Cardiac muscle cell (in vitro differentiated cells and primary cell): Measurements from ENCODE around the gene ATP5F1B. TPM values are rescaled to one million over a fixed set of nuclear protein-coding genes. Genes with fewer than 3 reads are reported as not detected.

Experiments
- DNase-seq, 2 donors: peaks; one replicate each; pipeline versions ENCODE4 v3.0.0 to v3.0.0-alpha.2; 2010 to 2017; ENCODE audit warnings: low read depth in 1 of 2, low spot score in 1 of 2
- H3K27ac ChIP-seq: fragments of 200-600 bp; sonication (generic); 2 replicates; pipeline ENCODE4 v1.5.1; 2016
- H3K27me3 ChIP-seq: fragments of 200-600 bp; sonication (generic); 2 replicates; pipeline ENCODE4 v1.6.0; 2016; ENCODE audit warnings: control low read depth
- H3K36me3 ChIP-seq: fragments of 200-600 bp; sonication (generic); 2 replicates; pipeline ENCODE4 v1.5.1; 2016; ENCODE audit warnings: control low read depth
- H3K4me1 ChIP-seq: fragments of 200-600 bp; sonication (generic); 2 replicates; pipeline ENCODE4 v1.8.1; 2017; ENCODE audit warnings: low read depth, mild to moderate bottlenecking, mixed run types
- H3K4me3 ChIP-seq: fragments of 200-600 bp; sonication (generic); 2 replicates; pipeline ENCODE4 v1.5.1; 2016; ENCODE audit warnings: mild to moderate bottlenecking
- H3K9me3 ChIP-seq: fragments of 200-600 bp; sonication (generic); 2 replicates; pipeline ENCODE4 v1.5.1; 2017; ENCODE audit warnings: low read depth, mild to moderate bottlenecking, control low read depth
- polyA plus RNA-seq: library from polyadenylated mRNA; unstranded; fragments of >200 nt; fragmentation: Nextera tagmentation; extraction: Ambion mirVana; gene quantifications from 2 replicates; pipeline ENCODE4 v1.2.1, GENCODE V29; 2016
- total RNA-seq: library from RNA; depleted of rRNA; stranded (reverse); fragments of >200 nt; gene quantifications from 2 replicates; pipeline ENCODE4 v1.2.3, GENCODE V29; 2016
- TF ChIP-seq, protein P1 (sequence below): IDR thresholded peaks from 2 replicates; pipeline ENCODE4 v1.5.1; 2012; ENCODE audit warnings: low read depth, mild to moderate bottlenecking, low read length

ATP5F1B gene
- total and polyA plus RNA-seq, 2 experiments from 2014 or later, result 1,322 to 3,964 TPM

- H3K9me3 ChIP-seq, result no peaks in the 10 kb centered on the region
- no peaks in the 10 kb centered on the region for H3K36me3 ChIP-seq
- peak overlapping the region; percentile 10 for H3K27ac ChIP-seq
- no peak overlapping the region for H3K4me3 ChIP-seq
- no peaks in the 10 kb centered on the region for H3K27me3 ChIP-seq
- no peak for DNase-seq
- H3K4me1 ChIP-seq, result peaks cover 16% of the 10 kb centered on the region
- TF ChIP-seq, protein P1, sequence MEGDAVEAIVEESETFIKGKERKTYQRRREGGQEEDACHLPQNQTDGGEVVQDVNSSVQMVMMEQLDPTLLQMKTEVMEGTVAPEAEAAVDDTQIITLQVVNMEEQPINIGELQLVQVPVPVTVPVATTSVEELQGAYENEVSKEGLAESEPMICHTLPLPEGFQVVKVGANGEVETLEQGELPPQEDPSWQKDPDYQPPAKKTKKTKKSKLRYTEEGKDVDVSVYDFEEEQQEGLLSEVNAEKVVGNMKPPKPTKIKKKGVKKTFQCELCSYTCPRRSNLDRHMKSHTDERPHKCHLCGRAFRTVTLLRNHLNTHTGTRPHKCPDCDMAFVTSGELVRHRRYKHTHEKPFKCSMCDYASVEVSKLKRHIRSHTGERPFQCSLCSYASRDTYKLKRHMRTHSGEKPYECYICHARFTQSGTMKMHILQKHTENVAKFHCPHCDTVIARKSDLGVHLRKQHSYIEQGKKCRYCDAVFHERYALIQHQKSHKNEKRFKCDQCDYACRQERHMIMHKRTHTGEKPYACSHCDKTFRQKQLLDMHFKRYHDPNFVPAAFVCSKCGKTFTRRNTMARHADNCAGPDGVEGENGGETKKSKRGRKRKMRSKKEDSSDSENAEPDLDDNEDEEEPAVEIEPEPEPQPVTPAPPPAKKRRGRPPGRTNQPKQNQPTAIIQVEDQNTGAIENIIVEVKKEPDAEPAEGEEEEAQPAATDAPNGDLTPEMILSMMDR, result no peak
Measured at GRCh38 chr12:56684745-56685359, 39.1 kb upstream of the ATP5F1B start.

- DNase-seq, result no peak
- H3K36me3 ChIP-seq, result peaks cover 5% of the 10 kb centered on the region
- no peak overlapping the region for H3K27ac ChIP-seq
- no peaks in the 10 kb centered on the region for H3K9me3 ChIP-seq
- H3K27me3 ChIP-seq, result no peaks in the 10 kb centered on the region
- H3K4me1 ChIP-seq, result peaks cover 16% of the 10 kb centered on the region
- H3K4me3 ChIP-seq, result no peak overlapping the region
- TF ChIP-seq, protein P1, result no peak
Measured at GRCh38 chr12:56682323-56682722, 36.5 kb upstream of the ATP5F1B start.

DNA sequence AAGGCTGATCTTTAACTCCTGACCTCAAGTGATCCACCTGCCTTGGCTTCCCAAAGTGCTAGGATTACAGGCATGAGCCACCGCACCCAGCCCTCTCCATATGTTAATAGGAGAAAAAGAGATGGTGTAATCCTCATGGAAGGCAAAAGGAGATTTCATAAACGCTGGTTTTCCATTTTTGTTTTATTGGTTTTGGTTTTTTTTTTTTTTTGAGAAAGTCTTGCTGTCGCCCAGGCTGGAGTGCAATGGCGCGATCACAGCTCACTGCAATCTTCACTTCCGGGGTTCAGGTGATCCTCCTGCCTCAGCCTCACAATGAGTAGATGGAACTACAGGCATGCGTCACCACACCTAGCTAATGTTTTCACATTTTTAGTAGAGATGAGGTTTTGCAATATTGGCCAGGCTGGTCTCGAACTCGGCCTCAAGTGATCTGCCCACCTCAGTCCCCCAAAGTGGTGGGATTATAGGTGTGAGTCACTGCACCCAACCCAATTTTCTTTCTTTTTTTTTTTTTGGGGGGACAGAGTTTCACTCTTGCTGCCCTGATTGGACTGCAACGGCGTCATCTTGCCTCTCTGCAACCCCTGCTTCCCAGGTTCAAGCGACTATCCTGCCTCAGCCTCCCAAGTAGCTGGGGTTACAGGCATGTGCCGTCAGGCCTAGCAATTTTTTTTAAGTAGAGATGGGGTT lies 34.2 kb upstream of the ATP5F1B start:
- Histone ChIP-seq H3K27me3 (no peaks in the 10 kb centered on the region), H3K36me3 (peaks cover 5% of the 10 kb centered on the region), H3K4me3 (no peak overlapping the region), H3K4me1 (peaks cover 9% of the 10 kb centered on the region), H3K9me3 (no peaks in the 10 kb centered on the region), H3K27ac (no peak overlapping the region)
- DNase-seq, result no peak
- TF ChIP-seq, protein P1, result no peak

DNA sequence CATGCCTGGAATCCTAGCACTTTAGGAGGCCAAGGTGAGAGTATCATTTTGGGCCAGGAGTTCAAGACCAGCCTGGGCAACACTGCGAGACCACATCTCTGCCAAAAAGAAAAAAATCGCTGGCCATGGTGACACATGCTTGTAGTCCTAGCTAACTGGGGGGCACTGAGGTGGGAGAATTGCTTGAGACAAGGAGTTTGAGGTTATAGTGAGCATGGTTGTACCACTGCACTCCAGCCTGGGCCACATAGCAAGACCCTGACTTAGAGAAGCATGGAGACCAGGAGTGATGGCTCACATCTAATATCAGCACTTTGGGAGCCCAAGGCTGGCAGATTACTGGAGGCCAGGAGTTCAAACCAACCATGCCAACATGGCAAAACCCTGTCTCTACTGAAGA lies 33.1 kb upstream of the ATP5F1B start:
- H3K36me3 ChIP-seq, result peaks cover 5% of the 10 kb centered on the region
- DNase-seq, result no peak
- no peaks in the 10 kb centered on the region for H3K9me3 ChIP-seq
- H3K4me1 ChIP-seq, result no peaks in the 10 kb centered on the region
- no peak overlapping the region for H3K27ac ChIP-seq
- no peaks in the 10 kb centered on the region for H3K27me3 ChIP-seq
- H3K4me3 ChIP-seq, result no peak overlapping the region
- TF ChIP-seq, protein P1, result no peak

DNA sequence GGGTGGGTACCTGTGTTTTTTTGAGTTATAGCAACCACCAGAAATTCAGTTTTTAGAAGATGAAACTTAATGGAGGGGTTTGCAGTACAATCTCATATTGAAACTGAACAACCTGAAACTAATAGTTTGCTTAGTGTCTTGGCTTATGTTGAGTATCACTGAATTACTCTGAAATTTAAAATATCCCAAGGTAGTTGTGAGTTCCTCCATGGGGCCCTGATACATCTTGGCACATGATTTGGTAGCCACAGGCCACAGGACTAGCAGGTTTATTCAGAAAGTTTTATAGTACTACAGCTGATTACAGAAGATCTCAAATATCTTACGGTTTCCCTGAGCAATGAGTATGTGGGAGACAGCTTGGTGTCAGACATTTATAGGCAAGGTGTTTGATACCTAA lies 31.9 kb upstream of the ATP5F1B start:
- H3K4me1 ChIP-seq, result no peaks in the 10 kb centered on the region
- no peaks in the 10 kb centered on the region for H3K27me3 ChIP-seq
- no peak for DNase-seq
- H3K4me3 ChIP-seq, result no peak overlapping the region
- H3K36me3 ChIP-seq, result peaks cover 7% of the 10 kb centered on the region
- no peak overlapping the region for H3K27ac ChIP-seq
- no peaks in the 10 kb centered on the region for H3K9me3 ChIP-seq
- TF ChIP-seq, protein P1, result no peak
